WI38 (cell line): Measurements from ENCODE around the gene MZF1.

Source experiments
- H3K4me3 ChIP-seq: 2 replicates; pipeline ENCODE4 v1.5.1; 2011; ENCODE audit warnings: low read depth, mild to moderate bottlenecking, control low read depth, low read length
- TF ChIP-seq, protein P1 (sequence below): IDR thresholded peaks from 2 replicates; pipeline ENCODE4 v1.5.1; 2012; ENCODE audit warnings: low read depth, mild to moderate bottlenecking, control low read depth, low read length

Gene MZF1

DNA sequence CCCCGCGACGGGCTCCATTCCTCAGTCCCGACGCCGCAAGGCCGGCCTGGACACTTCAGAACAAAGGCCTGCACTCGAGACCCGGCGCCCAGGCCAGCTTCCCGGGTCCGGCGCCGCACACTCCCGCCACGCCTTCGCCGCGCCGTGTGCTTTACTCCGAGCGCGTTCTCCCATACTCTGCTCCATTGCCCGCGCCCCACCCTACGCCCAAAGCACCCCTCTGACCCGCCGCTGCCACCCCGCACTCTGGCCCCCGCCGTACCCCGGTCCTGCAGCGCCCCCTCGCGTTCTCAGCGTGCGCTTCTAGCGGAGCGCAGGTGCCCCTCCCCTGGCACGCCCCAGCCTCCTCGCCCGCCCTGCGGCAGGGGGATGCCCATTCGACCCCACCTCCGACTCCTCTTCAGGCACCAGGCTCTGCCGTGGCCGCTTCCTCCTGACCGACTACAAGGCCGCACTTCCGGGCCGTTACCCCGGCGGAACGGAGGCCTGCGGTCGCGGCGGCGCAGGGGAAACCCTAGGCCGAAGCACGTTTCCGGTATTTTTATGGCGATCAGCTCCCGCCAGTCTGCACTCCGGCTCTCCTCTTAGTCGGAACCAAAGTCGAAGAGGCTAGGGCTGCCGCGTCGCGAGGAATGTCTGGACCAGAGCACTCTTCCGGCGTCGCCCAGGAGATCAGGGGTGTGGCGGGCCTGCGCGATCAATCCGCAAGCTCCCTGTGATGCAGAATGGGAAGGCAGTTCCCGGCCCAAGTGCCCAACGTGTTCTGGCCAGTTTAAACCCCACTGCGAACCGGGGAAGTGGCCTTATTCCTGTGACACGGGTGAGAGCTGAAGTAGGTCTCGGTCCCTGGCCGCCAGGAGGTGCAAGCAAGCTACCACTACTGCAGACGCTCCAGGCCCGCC is 53.5 kb downstream of the MZF1 start, which contains the start of gene ZBTB45:
Gene ZBTB45, minus strand, starts transcription at position 456 of the 902 bp plus-strand sequence. CDS start 2,137 bp downstream, outside the sequence.
- TF ChIP-seq, protein P1, sequence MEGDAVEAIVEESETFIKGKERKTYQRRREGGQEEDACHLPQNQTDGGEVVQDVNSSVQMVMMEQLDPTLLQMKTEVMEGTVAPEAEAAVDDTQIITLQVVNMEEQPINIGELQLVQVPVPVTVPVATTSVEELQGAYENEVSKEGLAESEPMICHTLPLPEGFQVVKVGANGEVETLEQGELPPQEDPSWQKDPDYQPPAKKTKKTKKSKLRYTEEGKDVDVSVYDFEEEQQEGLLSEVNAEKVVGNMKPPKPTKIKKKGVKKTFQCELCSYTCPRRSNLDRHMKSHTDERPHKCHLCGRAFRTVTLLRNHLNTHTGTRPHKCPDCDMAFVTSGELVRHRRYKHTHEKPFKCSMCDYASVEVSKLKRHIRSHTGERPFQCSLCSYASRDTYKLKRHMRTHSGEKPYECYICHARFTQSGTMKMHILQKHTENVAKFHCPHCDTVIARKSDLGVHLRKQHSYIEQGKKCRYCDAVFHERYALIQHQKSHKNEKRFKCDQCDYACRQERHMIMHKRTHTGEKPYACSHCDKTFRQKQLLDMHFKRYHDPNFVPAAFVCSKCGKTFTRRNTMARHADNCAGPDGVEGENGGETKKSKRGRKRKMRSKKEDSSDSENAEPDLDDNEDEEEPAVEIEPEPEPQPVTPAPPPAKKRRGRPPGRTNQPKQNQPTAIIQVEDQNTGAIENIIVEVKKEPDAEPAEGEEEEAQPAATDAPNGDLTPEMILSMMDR = peak; percentile 79
- H3K4me3 ChIP-seq = peak within 1 kb of the TSS; percentile 84

DNA sequence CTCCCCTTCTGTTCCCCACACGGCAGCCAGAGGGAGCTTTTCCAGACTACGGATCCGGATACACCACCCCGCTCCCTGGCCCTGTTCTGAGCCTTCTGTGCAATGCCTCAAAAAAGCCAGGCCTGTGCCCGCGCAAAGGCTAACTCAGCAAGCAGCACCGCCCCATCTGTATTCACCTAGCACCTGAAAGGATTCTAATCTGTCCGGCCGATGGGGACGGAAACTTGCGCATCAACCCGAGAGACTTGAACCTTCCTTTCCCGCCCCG is 54.1 kb downstream of the MZF1 start:
- TF ChIP-seq, protein P1 = peak; percentile 82; the same call in 1 of the 2 replicates
- peak overlapping the region; percentile 84 for H3K4me3 ChIP-seq

DNA sequence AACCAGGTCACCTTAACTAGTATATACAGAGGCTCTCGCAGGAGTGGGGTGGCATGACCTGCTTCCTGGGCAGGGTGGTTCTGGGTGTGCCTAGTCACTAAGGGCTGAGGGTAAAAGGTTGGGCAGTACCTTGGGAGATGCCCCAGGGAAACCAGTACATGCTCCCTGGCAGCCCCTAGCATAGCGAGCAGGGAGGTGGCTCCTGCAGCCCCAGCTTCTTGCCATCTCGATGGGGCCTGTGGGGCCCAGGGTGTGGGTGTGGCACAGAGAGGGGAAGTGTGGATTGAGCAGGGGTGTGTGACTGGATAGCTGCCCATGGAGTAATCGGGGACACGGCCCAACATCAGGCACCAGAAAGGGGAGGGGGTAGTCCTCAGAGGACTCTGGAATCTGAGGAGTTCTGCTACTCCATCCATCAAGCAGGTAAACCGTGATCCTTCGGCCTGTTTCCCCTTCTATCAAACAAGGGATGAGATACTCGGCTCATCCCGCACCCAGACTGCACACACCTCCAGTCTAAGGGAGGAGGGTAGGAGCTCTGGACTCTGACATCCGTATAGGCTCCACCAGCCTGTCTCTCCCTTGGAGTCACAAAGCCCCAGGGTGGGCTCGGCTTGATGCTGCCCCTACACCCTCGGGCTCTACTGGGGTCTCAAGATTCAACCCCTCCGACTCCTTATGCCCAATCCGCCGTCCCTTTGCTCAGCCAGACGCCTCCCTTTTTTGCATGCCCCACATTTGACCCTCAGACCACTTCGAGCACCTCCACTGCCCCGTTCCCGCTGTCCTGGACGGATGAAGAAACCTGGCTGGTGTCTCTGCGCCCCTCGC is 54.7 kb downstream of the MZF1 start:
- TF ChIP-seq, protein P1 = no peak; the same call in 1 of the 2 replicates
- H3K4me3 ChIP-seq = peak overlapping the region; percentile 84

DNA sequence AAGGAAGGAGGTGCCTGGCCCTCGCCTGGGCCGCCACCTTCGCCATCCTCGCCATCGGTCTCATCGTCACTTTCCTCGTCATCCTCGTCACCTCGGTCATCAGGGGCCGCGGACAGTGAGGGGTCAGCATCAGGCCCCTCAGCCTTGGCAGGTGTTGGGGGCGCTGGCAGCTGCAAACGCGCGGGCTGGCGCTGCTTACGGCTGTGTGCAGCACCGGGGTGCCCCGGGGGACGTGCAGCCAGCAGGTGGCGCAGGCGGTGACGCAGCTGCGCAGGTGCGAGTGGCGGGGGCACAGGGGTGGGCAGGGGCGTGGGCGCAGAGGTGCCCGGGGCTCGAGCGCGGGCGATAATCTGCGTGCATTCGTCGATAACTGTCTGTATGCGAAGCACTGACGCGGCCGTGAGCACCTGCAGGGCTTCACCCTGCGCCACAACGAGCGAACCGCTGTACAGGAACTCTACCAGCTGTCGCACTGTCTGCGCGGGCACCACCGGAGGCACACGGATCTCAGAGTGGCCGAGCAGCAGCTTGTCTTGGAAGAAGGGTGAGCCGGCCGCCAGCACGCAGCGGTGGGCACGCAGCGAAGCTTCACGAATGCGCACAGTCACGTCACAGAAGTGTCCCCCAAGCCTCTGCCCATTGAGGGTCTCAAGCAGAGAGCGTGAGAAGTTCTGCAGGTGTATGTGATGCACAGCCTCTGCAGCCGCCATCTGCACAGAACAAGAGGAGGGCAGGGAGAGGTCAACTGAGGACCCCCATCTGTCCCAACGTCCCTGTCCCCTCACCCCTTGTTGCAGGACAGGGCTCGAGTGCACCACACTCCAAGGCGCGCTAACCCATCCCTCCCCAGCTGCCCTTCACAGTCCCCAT is 55.9 kb downstream of the MZF1 start:
- TF ChIP-seq, protein P1 = no peak
- H3K4me3 ChIP-seq = no peak overlapping the region

DNA sequence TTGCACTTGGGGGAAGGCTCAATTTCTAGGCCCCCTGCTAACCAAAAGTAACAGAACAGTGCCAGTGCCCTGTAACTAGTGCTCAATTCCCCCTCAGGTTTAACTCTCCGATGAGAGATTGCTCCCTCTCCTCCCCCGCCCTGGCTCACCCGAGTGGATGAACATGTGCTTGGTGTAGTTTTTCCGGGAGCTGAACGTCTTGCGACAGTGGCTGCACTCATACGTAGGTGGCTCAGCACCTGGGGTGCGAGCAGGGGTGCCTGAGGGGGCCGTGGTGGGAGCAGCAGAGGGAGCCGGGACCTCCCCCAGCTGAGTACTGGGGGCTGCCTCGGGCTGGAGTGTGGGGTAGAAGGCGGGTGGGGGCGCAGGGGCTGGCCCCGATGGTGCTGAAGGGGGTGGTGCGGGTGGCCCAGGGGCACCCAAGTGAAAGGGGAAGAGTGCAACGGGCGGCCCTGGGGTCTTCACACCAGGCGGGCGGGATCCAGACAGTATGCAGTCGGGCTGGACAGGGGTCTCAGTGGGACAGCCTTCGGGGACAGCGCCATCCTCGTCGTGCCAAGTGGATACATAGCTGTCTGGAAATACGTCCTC is 56.8 kb downstream of the MZF1 start:
- TF ChIP-seq, protein P1 = no peak
- H3K4me3 ChIP-seq = no peak overlapping the region

DNA sequence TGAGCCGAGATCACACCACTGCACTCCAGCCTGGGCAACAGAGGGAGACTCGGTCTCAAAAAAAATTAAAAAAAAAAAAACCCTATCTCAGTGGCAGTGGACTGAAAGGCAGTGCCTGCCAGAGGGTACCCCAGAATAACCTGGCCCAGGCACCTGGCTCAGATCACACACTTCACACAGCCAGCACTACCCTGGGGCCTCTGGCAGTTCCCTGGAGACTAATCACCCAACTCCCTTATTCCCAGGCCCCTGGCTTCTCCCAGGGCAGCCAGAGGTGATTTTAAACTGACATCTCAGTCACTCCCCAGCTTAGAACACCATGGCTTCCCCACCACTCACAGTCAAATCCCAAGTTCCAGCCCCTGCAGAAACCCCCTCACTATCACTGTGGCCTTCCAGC is 57.9 kb downstream of the MZF1 start:
- no peak overlapping the region for H3K4me3 ChIP-seq

More for the DNA sequence above, 57.9 kb downstream of the MZF1 start:
- TF ChIP-seq, protein P1 = no peak
